Right lung (tissue), 5 donors: Measurements from ENCODE around the gene GTF3C5. TPM values are rescaled to one million over a fixed set of nuclear protein-coding genes. Genes with fewer than 3 reads are reported as not detected.
"Not testable (repeated sequence)": the region's sequence is repeated elsewhere in the genome, so short reads cannot be mapped to it uniquely, and the experiment has no call there.

Source experiments
- DNase-seq, 2 donors: peaks; one replicate each; pipeline ENCODE4 v3.0.0-alpha.2; 2013
- polyA plus RNA-seq, 5 donors: library from polyadenylated mRNA; unstranded; fragments of 120-200 nt; gene quantifications; one replicate each; pipeline versions ENCODE4 v1.2.1 to v1.2.3, GENCODE V29; 2013; ENCODE audit warnings: inconsistent platforms in 1 of 5, low replicate concordance in 1 of 5; ENCODE audit not compliant: insufficient read length in 5 of 5, insufficient read depth in 1 of 5

GTF3C5 gene
- polyA plus RNA-seq, 5 donors = 59.8 to 69.5 (median 66.5) TPM

- no peak for DNase-seq
Observed at GRCh38 chr9:133067006-133067405, 36.2 kb downstream of the GTF3C5 start.

- DNase-seq = no peak
Observed at GRCh38 chr9:133067813-133068212, 37.0 kb downstream of the GTF3C5 start.

GRCh38 chr9:133068431-133068830 lies 37.6 kb downstream of the GTF3C5 start:
- not testable (repeated sequence) for DNase-seq

DNA sequence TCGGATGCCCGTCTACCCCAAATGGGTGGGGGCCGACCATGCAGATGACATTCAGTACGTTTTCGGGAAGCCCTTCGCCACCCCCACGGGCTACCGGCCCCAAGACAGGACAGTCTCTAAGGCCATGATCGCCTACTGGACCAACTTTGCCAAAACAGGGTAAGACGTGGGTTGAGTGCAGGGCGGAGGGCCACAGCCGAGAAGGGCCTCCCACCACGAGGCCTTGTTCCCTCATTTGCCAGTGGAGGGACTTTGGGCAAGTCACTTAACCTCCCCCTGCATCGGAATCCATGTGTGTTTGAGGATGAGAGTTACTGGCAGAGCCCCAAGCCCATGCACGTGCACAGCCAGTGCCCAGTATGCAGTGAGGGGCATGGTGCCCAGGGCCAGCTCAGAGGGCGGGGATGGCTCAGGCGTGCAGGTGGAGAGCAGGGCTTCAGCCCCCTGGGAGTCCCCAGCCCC lies 39.7 kb downstream of the GTF3C5 start:
- DNase-seq = not testable (repeated sequence)

DNA sequence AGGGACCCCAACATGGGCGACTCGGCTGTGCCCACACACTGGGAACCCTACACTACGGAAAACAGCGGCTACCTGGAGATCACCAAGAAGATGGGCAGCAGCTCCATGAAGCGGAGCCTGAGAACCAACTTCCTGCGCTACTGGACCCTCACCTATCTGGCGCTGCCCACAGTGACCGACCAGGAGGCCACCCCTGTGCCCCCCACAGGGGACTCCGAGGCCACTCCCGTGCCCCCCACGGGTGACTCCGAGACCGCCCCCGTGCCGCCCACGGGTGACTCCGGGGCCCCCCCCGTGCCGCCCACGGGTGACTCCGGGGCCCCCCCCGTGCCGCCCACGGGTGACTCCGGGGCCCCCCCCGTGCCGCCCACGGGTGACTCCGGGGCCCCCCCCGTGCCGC lies 40.2 kb downstream of the GTF3C5 start:
- DNase-seq = not testable (repeated sequence)

DNA sequence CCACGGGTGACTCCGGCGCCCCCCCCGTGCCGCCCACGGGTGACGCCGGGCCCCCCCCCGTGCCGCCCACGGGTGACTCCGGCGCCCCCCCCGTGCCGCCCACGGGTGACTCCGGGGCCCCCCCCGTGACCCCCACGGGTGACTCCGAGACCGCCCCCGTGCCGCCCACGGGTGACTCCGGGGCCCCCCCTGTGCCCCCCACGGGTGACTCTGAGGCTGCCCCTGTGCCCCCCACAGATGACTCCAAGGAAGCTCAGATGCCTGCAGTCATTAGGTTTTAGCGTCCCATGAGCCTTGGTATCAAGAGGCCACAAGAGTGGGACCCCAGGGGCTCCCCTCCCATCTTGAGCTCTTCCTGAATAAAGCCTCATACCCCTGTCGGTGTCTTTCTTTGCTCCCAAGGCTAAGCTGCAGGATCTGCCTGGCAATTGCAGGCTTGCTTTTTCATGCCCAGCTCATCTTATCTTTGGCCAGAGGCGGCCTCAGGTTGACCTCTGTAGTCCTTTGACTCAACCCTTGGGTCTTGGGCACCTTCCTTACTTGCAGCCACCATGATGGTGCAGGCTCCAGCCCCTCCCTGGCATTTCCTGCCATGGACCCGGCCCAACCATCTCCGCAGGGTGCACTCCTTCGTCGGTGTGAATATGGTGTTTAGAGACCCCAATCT lies 40.8 kb downstream of the GTF3C5 start:
- DNase-seq = no peak

- not testable (repeated sequence) for DNase-seq
Observed at GRCh38 chr9:133072210-133072609, 41.4 kb downstream of the GTF3C5 start.

GRCh38 chr9:133073086-133074014 lies 42.6 kb downstream of the GTF3C5 start:
- DNase-seq = no peak

DNA sequence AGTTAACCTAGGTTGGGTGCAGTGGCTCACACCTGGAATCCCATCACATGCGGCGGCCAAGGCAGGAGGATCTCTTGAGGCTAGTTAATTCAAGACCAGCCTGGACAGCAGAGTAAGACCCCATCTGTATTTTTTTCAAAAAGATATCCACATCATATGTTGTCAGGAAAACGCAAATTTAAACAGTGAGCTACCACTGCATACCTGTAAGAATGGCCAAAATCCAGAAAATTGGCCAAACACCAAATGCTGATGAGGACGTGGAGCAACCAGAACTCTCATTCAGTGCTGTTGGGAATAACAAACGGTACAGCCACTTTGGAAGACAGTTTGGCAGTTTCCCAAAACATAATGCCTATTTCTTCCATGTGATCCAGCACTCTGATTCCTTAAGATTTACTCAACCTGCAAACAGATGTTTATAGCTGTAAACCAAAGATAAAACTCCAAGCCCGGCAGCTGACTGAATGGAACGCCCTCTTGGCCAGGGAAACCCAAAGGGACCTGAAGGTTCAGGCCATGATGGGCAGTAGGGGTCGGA lies 43.4 kb downstream of the GTF3C5 start:
- DNase-seq = no peak

DNA sequence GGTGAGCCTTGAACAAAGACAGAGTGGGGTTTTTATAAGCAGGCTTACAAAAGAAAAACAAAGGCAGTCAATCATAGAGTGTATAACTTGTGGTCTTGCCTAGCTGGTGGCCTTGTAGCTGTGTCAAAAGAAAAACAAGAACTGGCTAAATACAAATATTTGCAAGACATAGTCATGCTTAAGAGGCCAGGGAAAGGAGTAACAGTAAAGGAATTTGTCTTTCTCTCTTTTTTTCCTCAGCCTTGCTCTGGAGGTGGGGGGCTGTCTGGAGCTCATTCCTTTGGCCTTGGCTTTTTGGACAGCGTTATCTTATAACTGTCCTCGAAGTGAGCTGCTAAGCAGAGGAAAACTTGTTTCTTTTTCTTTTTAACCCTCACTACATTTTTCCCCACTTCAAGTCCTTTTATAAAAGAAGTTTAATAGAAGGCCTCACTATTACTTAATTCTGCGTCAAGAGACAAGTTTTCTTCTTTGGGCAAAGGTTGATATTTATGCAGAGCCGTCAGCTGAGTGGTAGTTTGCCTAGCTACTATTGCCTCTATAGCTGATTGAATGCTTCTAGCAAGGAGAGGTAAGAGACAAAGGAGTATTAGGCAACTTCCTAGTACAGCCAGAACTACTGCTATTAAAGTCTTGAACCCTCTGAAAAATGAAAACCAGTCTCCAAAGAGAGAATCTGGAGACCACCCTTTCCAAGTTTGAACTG lies 45.3 kb downstream of the GTF3C5 start:
- no peak for DNase-seq

- no peak for DNase-seq
Observed at GRCh38 chr9:133076691-133077090, 45.9 kb downstream of the GTF3C5 start.

- no peak for DNase-seq
Observed at GRCh38 chr9:133078486-133078885, 47.7 kb downstream of the GTF3C5 start.

DNA sequence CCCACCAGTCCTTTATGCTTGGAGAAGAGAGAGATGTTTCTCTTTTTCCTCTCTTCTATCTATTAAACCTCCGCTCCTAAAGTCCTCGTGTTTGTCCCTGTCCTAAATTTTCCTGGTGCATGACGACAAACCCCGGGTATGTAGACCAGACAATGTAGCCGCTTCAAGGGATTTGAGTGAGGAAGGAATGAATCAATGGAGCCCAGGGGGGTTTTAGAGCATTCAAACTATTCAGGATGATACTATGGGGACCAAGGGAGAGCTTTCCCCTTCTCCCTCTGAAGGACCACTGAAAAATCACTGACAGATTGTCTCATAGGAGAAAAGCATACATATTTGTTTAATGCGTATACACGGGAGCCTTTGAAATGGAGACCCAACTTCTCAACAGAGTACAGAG lies 49.4 kb downstream of the GTF3C5 start:
- no peak for DNase-seq

DNA sequence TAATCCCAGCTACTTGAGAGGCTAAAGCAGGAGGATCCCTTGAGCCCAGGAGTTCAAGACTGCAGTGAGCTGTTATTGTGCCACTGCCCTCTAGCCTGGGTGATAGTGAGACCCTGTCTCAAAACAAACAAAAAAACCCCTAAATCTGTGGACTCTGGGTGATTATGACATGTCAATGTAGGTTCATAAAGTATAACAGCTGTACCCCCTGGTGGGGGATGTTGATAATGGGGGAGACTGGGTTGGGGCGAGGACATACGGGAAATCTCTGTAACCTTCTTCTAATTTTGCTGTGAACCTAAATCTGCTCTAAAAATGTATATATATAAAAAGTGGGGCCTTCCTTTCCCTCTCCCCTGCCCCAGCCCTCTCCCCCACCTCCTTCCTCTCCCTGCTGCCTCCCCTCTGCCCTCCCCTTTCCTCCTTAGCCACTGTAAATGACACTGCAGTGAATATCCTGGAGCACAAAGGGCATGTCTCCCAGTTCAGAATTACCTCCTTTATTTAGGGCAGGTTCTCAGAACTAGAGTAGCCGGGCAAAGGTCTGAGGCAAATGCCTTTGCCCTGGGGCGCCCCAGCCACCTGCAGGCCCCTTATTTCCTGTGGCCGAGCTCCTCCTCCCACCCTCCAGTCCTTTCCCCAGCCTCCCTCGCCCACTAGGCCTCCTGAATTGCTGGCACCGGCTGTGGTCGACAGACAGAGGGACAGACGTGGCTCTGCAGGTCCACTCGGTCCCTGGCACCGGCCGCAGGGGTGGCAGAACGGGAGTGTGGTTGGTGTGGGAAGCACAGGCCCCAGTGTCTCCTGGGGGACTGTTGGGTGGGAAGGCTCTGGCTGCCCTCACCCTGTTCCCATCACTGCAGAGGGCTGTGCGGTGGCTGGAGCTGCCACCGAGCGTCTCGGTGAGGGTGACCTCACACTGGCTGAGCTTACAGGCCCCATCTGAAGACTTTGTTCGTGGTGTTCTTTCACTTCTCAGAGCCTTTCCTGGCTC lies 50.3 kb downstream of the GTF3C5 start:
- not testable (repeated sequence) for DNase-seq

DNA sequence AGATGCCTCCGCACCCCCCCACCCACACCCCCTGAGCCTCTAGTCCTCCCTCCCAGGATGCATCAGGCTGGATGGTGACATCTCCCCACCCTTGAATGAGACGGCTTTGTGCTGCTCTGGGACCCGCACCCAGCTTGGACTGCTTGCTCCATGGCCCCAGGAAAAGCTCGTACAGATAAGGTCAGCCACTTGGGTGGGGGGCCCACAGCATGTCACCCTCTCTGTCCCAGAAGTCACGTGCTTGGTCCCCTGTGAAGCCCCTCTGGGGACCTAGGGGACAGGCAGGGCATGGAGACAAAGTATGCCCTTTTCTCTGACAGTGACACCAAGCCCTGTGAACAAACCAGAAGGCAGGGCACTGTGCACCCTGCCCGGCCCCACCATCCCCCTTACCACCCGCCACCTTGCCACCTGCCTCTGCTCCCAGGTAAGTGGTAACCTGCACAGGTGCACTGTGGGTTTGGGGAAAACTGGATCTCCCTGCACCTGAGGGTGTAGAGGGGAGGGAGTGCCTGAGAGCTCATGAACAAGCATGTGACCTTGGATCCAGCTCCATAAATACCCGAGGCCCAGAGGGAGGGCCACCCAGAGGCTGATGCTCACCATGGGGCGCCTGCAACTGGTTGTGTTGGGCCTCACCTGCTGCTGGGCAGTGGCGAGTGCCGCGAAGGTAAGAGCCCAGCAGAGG lies 51.3 kb downstream of the GTF3C5 start:
- DNase-seq = not testable (repeated sequence)

DNA sequence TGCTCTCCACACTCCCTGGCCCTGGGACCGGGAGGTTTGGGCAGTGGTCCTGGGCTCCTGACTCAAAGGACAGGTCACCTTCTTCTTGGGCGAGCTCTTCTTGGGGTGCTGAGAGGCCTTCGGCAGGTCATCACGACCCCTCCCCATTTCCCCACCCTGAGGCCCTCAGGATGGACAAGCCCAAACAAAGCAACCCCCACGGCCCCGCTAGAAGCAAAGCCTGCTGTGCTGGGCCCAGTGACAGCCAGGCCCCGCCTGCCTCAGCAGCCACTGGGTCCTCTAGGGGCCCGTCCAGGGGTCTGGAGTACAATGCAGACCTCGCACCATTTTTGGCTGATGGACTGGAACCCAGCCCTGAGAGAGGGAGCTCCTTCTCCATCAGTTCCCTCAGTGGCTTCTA lies 52.9 kb downstream of the GTF3C5 start:
- not testable (repeated sequence) for DNase-seq

GRCh38 chr9:133086212-133086860 lies 55.5 kb downstream of the GTF3C5 start:
- not testable (repeated sequence) for DNase-seq

DNA sequence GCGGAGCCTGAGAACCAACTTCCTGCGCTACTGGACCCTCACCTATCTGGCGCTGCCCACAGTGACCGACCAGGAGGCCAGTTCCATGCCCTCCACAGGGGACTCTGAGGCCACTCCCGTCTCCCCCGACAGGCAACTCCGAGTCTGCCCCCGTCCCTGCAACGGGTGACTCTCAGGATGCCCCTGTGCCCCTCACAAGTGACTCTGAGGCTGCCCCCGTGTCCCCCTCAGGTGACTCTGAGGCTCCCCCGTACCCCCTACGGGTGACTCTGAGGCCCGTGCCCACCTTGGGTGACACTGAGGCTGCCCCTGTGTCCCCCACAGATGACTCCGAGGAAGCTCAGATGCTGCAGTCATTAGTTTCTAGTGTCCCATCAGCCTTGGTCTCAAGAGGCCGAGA lies 56.1 kb downstream of the GTF3C5 start:
- no peak for DNase-seq

GRCh38 chr9:133087429-133088145 lies 56.8 kb downstream of the GTF3C5 start:
- DNase-seq = no peak
